GM15510 (cell line): ENCODE results near the gene ROR1.

ENCODE experiments used
- POLR2A ChIP-seq: IDR thresholded peaks from 3 replicates; pipeline ENCODE4 v1.6.1; 2011; ENCODE audit warnings: borderline replicate concordance; ENCODE audit not compliant: insufficient read length; ENCODE audit errors: extremely low read depth

Gene ROR1

DNA sequence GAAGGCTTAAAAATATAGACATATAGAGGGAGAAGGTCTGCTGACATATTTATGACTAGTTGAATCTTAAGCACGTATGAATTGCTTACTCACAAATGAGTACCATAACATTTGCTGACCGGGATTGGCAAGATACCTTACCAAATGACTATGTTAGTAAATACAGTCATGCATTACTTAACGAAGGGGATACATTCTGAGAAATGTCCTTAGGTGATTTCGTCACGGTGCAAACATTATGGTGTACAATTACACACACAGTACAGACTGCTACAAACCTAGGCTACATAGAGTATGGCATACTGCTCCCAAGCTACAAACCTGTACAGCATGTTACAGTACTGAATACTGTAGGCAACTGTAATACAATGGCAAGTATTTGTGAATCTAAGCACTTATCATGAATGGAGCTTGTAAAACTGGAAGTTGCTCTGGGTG lies 410.2 kb downstream of the ROR1 start:
- no peak for TF ChIP-seq POLR2A

DNA sequence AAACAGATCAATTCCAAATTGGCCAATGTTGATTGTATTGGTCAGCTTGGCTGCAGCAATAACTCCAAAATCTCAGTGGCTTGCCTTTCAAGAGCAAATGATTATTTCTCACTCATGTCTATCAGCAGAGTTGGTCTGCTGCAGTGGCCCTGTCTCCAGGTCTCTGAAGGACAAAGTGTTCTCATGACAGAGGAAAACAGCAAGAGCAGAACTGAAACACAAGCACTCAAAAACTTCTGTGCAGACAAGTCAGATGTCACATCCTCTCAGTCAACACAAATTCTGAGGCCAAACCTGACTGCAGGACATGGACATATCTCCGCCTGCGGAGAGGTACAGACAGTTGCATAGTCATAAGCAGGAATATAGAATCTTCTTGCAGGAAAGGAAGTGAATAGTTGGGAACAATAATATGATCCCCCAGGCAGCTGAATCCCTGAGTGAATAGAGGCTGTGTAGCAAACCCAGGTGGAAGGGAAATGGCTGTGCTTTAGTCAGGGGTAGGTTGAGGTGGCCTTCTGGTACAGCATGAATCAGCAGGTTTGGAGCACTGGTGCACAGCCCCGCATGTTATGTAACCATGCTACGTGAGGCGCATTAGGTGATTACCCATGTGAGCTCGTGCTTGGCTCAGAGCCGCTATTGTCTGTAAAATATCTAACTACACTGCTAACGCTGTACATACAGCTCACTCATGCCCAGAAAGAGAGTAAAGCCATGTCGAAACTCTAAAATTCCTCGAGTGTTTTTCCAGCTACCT lies 412.5 kb downstream of the ROR1 start:
- no peak for TF ChIP-seq POLR2A

- no peak for TF ChIP-seq POLR2A
These were observed 413.1 kb downstream of the ROR1 start for GRCh38 chr1:64186898-64187280.

DNA sequence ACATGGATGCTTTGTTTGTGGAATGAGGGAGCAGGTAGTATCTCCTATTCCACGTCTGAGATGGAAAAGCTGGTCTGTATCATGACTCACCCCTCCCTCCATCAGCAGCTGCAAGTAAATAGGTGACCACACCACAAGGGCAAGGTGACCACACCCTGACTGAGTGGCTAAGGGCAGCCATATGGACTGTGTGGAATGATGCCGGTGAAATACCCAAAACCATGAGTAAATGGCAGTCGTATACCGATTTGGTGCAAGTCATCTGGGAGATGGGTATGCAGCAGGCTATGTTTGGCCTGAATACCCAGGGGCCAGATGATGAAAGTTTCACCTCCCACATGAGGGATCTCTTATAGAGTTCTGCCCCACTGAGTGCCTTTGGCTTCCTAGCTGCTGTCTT lies 413.8 kb downstream of the ROR1 start:
- no peak for TF ChIP-seq POLR2A

DNA sequence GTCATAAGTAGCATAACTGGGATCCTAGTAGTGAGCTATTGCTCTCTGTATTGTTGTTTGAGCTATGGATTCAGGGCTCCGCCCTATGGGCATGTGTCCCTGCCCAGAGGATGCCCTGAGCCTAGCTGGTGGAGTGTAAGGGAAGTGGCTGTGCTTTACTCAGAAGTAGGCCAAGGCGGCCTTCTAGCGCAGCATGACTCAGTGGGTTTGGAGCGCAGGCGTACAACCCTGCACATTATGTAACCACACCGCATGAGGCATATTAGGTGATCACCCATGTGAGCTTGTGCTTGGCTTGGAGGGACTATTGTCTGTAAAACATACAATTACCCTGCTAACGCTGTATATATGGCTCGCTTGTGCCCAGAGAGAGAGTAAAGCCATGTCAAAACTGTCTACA lies 418.5 kb downstream of the ROR1 start:
- no peak for TF ChIP-seq POLR2A

- no peak for TF ChIP-seq POLR2A
These were observed 420.6 kb downstream of the ROR1 start for GRCh38 chr1:64194168-64195080.

GRCh38 chr1:64195081-64195395 lies 421.2 kb downstream of the ROR1 start:
- TF ChIP-seq POLR2A: no peak

DNA sequence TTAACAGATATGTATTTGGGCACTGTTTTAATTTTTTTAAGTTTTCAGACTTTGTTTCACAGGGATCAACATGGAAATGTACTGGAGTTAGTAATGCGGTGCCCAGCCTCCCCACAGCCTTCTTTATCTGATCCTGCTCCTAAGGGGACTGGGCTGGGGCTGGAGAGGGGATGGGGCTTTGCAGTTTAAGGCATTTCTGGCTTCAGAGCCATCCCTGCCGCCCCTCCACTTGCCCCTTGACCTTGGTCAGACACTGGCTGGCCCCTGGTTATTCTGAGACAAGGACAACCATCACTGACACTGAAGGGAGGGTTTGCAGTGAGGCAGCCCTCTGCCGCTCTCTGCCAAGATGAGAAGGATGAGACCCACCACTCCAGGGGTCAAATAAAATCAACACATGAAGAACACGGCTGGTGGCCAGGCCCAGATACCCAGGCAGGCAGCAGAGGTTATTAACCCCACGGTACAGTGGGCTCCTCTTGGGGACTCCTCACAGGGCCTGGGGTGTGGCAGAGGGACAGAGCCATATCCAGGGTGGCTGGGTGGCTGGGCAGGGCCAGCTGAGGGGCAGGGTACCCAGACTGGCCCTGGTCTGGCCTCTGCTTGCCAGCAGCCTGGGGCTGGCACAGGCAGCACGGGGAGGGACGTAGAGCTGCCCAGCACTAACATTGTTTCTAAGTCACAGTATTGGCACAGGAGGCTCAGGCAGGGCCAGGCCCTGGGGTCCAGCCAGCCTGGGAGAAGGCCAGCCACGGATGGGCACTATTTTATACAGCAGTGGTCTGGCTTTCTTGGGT lies 422.5 kb downstream of the ROR1 start:
- TF ChIP-seq POLR2A: no peak

GRCh38 chr1:64197076-64197475 lies 423.3 kb downstream of the ROR1 start:
- no peak for TF ChIP-seq POLR2A

- no peak for TF ChIP-seq POLR2A
These were observed 425.3 kb downstream of the ROR1 start for GRCh38 chr1:64199154-64199553.

- TF ChIP-seq POLR2A: no peak
These were observed 426.2 kb downstream of the ROR1 start for GRCh38 chr1:64200064-64200463.

DNA sequence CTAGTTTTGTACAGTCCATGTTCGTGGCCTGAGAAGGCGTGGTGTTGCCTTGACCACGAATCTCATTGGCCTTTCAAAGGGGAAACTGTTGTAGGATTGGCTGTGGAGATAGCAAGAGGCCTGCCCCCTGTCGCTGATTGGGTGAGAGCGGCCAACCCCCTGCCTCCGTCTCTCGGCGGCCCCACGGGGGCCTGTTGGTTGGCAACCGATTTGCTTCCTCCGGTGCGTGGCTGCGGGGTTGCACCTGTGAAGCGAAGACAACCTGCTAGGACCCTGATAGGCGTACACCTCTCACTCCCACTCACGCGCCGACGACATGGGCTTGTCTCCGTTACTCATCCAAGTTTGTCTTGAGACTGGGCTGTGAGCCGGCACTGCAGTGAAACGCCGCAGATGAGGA lies 429.6 kb downstream of the ROR1 start, which contains the start of gene UBE2U:
TSS of gene UBE2U (plus strand) at position 204 of the 400 bp plus-strand sequence. CDS start 428 bp downstream, outside the sequence.
- TF ChIP-seq POLR2A: no peak

- TF ChIP-seq POLR2A: no peak
These were observed 435.4 kb downstream of the ROR1 start for GRCh38 chr1:64209221-64209620.

DNA sequence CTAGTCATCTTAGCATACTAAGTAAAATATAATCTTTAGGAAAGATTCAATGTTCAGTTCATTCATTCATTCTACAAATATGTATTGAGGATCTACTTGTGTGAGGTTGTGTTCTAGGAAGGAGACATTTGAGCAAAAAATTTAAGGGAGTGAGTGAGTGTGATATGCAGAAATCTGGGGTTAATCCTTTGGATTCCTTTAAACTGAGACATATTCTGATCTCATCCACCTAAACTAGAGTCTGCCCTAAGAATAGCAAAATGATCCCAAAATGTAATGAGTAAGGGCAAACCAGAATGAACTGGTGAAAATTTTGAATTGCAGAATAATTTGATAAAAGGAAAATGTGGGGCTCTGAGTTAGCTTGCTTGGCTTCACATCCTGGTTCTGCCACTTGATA lies 438.2 kb downstream of the ROR1 start:
- no peak for TF ChIP-seq POLR2A

GRCh38 chr1:64215576-64215975 lies 441.8 kb downstream of the ROR1 start:
- TF ChIP-seq POLR2A: no peak
